ENCODE measurements around the gene TFCP2L1. TPM values are rescaled to one million over a fixed set of nuclear protein-coding genes. Genes with fewer than 3 reads are reported as not detected.
"Not testable (repeated sequence)": the region's sequence is repeated elsewhere in the genome, so short reads cannot be mapped to it uniquely, and the experiment has no call there.

The TFCP2L1 gene
- total and polyA plus RNA-seq, 7 experiments from 2014 or later = 0.19 to 0.24 TPM; not detected in 5

- intact Hi-C loops (cut with micrococcal nuclease) = no loop called here
- Mint-ChIP-seq H3K4me1 (no peaks in the 10 kb centered on the region), H3K27me3 (peaks cover 0 to 19% (median 4%) of the 10 kb centered on the region in 5 donors), H3K27ac (no peak overlapping the region), H3K4me3 (no peak overlapping the region), H3K9me3 (peaks cover 0 to 5% (median 0%) of the 10 kb centered on the region in 11 donors), H3K36me3 (peaks cover 0 to 3% (median 0%) of the 10 kb centered on the region in 5 donors)
- no peak overlapping the region for H3K27ac ChIP-seq (ENCODE audit: low read depth, low read length)
- H3K9me3 ChIP-seq (ENCODE audit: control insufficient read depth in 2 of 3, low read length in 3 of 3) = no peaks in the 10 kb centered on the region
- H3K4me1 ChIP-seq (ENCODE audit: control insufficient read depth in 2 of 2, insufficient read depth in 2 of 2, low read length in 2 of 2) = no peaks in the 10 kb centered on the region
- POLR2A ChIA-PET = no interaction called here
- ATAC-seq = no peak
- no peaks in the 10 kb centered on the region for H3K27me3 ChIP-seq (ENCODE audit: control insufficient read depth in 2 of 2, insufficient read depth in 2 of 2, low read length in 2 of 2)
- no peaks in the 10 kb centered on the region for H3K36me3 ChIP-seq (ENCODE audit: control insufficient read depth in 2 of 3, insufficient read depth in 3 of 3, low read length in 3 of 3)
- CTCF ChIA-PET = no interaction called here
- DNase-seq = no peak
- no peak overlapping the region for H3K4me3 ChIP-seq (ENCODE audit: low read length)
These were observed 41.6 kb upstream of the TFCP2L1 start for GRCh38 chr2:121326628-121327027.

- no peak for ATAC-seq
- ChIA-PET CTCF (no interaction called here), POLR2A (no interaction called here)
- no peak overlapping the region for H3K4me3 ChIP-seq (ENCODE audit: low read length)
- H3K4me3 Mint-ChIP-seq = no peak overlapping the region
- H3K27me3 ChIP-seq (ENCODE audit: control insufficient read depth in 2 of 2, insufficient read depth in 2 of 2, low read length in 2 of 2) = no peaks in the 10 kb centered on the region
- no peaks in the 10 kb centered on the region for H3K4me1 ChIP-seq (ENCODE audit: control insufficient read depth in 2 of 2, insufficient read depth in 2 of 2, low read length in 2 of 2)
- no peaks in the 10 kb centered on the region for H3K9me3 ChIP-seq (ENCODE audit: control insufficient read depth in 2 of 3, low read length in 3 of 3)
- H3K27me3 Mint-ChIP-seq = peaks cover 0 to 20% (median 4%) of the 10 kb centered on the region in 5 donors
- intact Hi-C loops (cut with micrococcal nuclease) = no loop called here
- no peak for DNase-seq
- H3K27ac ChIP-seq (ENCODE audit: low read depth, low read length) = no peak overlapping the region
- H3K36me3 Mint-ChIP-seq = peaks cover 0 to 3% (median 0%) of the 10 kb centered on the region in 5 donors
- no peaks in the 10 kb centered on the region for H3K4me1 Mint-ChIP-seq
- no peak overlapping the region for H3K27ac Mint-ChIP-seq
- no peaks in the 10 kb centered on the region for H3K36me3 ChIP-seq (ENCODE audit: control insufficient read depth in 2 of 3, insufficient read depth in 3 of 3, low read length in 3 of 3)
- peaks cover 0 to 5% (median 0%) of the 10 kb centered on the region in 11 donors for H3K9me3 Mint-ChIP-seq
These were observed 39.6 kb upstream of the TFCP2L1 start for GRCh38 chr2:121324601-121325000.

DNA sequence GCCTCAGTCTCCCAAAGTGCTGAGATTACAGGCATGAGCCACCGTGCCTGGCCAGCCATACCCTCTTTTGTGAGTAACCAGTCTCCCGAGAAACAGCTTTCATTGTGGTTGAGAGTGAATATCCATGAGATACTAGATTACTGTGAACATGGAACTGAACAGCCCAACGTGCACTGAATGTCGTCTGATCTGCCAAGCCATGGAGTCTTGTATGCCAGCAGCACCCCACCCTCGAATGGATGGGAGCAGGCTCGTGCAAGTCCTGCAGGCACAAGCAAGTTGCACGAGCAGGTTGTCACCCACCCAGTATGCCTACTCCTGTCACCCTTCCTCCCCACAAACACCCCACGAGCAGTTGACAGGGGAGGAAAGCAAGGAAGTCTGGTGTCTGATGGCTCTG lies 36.5 kb upstream of the TFCP2L1 start:
- no peaks in the 10 kb centered on the region for H3K4me1 Mint-ChIP-seq
- H3K36me3 Mint-ChIP-seq = peaks cover 0 to 3% (median 0%) of the 10 kb centered on the region in 5 donors
- H3K9me3 Mint-ChIP-seq = peaks cover 0 to 5% (median 0%) of the 10 kb centered on the region in 11 donors
- no peak overlapping the region for H3K4me3 ChIP-seq (ENCODE audit: low read length)
- intact Hi-C loops (cut with micrococcal nuclease) = no loop called here
- H3K4me1 ChIP-seq (ENCODE audit: control insufficient read depth in 2 of 2, insufficient read depth in 2 of 2, low read length in 2 of 2) = no peaks in the 10 kb centered on the region
- CTCF ChIA-PET = no interaction called here
- H3K9me3 ChIP-seq (ENCODE audit: control insufficient read depth in 2 of 3, low read length in 3 of 3) = no peaks in the 10 kb centered on the region
- no peaks in the 10 kb centered on the region for H3K36me3 ChIP-seq (ENCODE audit: control insufficient read depth in 2 of 3, insufficient read depth in 3 of 3, low read length in 3 of 3)
- no peak overlapping the region for H3K27ac Mint-ChIP-seq
- POLR2A ChIA-PET = no interaction called here
- H3K4me3 Mint-ChIP-seq = no peak overlapping the region
- no peak for DNase-seq
- H3K27me3 Mint-ChIP-seq = peaks cover 0 to 17% (median 4%) of the 10 kb centered on the region in 5 donors
- no peak overlapping the region for H3K27ac ChIP-seq (ENCODE audit: low read depth, low read length)
- H3K27me3 ChIP-seq (ENCODE audit: control insufficient read depth in 2 of 2, insufficient read depth in 2 of 2, low read length in 2 of 2) = no peaks in the 10 kb centered on the region
- ATAC-seq = no peak

GRCh38 chr2:121319941-121320340 lies 34.9 kb upstream of the TFCP2L1 start:
- Mint-ChIP-seq H3K27ac (no peak overlapping the region), H3K4me3 (no peak overlapping the region), H3K36me3 (no peaks in the 10 kb centered on the region), H3K27me3 (peaks cover 0 to 13% (median 0%) of the 10 kb centered on the region in 5 donors), H3K9me3 (no peaks in the 10 kb centered on the region), H3K4me1 (no peaks in the 10 kb centered on the region)
- no peaks in the 10 kb centered on the region for H3K9me3 ChIP-seq (ENCODE audit: control insufficient read depth in 2 of 3, low read length in 3 of 3)
- DNase-seq (no peak), ATAC-seq (no peak)
- POLR2A ChIA-PET = no interaction called here
- no peak overlapping the region for H3K4me3 ChIP-seq (ENCODE audit: low read length)
- no peaks in the 10 kb centered on the region for H3K27me3 ChIP-seq (ENCODE audit: control insufficient read depth in 2 of 2, insufficient read depth in 2 of 2, low read length in 2 of 2)
- intact Hi-C loops (cut with micrococcal nuclease) = no loop called here
- no peak overlapping the region for H3K27ac ChIP-seq (ENCODE audit: low read depth, low read length)
- no peaks in the 10 kb centered on the region for H3K4me1 ChIP-seq (ENCODE audit: control insufficient read depth in 2 of 2, insufficient read depth in 2 of 2, low read length in 2 of 2)
- H3K36me3 ChIP-seq (ENCODE audit: control insufficient read depth in 2 of 3, insufficient read depth in 3 of 3, low read length in 3 of 3) = no peaks in the 10 kb centered on the region
- CTCF ChIA-PET = no interaction called here

- no peak for ATAC-seq
- Mint-ChIP-seq H3K27ac (no peak overlapping the region), H3K4me3 (no peak overlapping the region), H3K9me3 (no peaks in the 10 kb centered on the region), H3K4me1 (no peaks in the 10 kb centered on the region), H3K27me3 (peaks cover 0 to 10% (median 0%) of the 10 kb centered on the region in 5 donors), H3K36me3 (no peaks in the 10 kb centered on the region)
- intact Hi-C loops (cut with micrococcal nuclease) = no loop called here
- Histone ChIP-seq H3K4me1 (ENCODE audit: control insufficient read depth in 2 of 2, insufficient read depth in 2 of 2, low read length in 2 of 2) (no peaks in the 10 kb centered on the region), H3K9me3 (ENCODE audit: control insufficient read depth in 2 of 3, low read length in 3 of 3) (no peaks in the 10 kb centered on the region), H3K27me3 (ENCODE audit: control insufficient read depth in 2 of 2, insufficient read depth in 2 of 2, low read length in 2 of 2) (no peaks in the 10 kb centered on the region), H3K4me3 (ENCODE audit: low read length) (no peak overlapping the region), H3K36me3 (ENCODE audit: control insufficient read depth in 2 of 3, insufficient read depth in 3 of 3, low read length in 3 of 3) (no peaks in the 10 kb centered on the region), H3K27ac (ENCODE audit: low read depth, low read length) (no peak overlapping the region)
- ChIA-PET POLR2A (no interaction called here), CTCF (no interaction called here)
- DNase-seq = no peak
These were observed 32.0 kb upstream of the TFCP2L1 start for GRCh38 chr2:121316986-121317385.

GRCh38 chr2:121313701-121314100 lies 28.7 kb upstream of the TFCP2L1 start:
- H3K4me1 Mint-ChIP-seq = not testable (repeated sequence)

DNA sequence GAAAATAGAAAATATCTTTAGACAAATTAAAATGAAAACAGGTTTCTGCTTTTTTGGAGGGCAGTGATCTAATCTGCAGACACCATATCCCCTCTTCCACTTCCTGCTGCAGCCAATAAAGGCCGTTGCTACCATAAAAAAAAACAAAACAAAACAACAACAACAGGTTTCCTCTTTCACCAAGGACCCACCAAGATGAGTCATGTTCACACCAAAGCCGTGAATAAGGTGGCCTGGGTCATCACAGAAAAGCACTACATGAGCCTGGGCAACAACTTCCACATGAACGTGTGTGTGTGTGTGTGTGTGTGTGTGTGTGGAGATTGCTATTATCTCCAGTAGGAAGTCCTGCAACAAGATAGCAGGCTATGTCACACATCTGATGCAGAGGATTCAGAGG lies 24.8 kb upstream of the TFCP2L1 start:
- no peaks in the 10 kb centered on the region for H3K36me3 ChIP-seq (ENCODE audit: control insufficient read depth in 2 of 3, insufficient read depth in 3 of 3, low read length in 3 of 3)
- H3K4me1 ChIP-seq (ENCODE audit: control insufficient read depth in 2 of 2, insufficient read depth in 2 of 2, low read length in 2 of 2) = no peaks in the 10 kb centered on the region
- peaks cover 0 to 7% (median 0%) of the 10 kb centered on the region in 11 donors for H3K9me3 Mint-ChIP-seq
- no peaks in the 10 kb centered on the region for H3K27me3 ChIP-seq (ENCODE audit: control insufficient read depth in 2 of 2, insufficient read depth in 2 of 2, low read length in 2 of 2)
- H3K4me3 ChIP-seq (ENCODE audit: low read length) = no peak overlapping the region
- peaks cover 37 to 59% (median 40%) of the 10 kb centered on the region in 5 donors for H3K27me3 Mint-ChIP-seq
- no peaks in the 10 kb centered on the region for H3K36me3 Mint-ChIP-seq
- ATAC-seq (peak; percentile 92), DNase-seq (no peak)
- peaks cover 0 to 8% (median 0%) of the 10 kb centered on the region in 7 donors for H3K4me1 Mint-ChIP-seq
- no peaks in the 10 kb centered on the region for H3K9me3 ChIP-seq (ENCODE audit: control insufficient read depth in 2 of 3, low read length in 3 of 3)
- H3K27ac ChIP-seq (ENCODE audit: low read depth, low read length) = no peak overlapping the region
- peak overlapping the region in 1 of 9 donors; percentile 45 for H3K27ac Mint-ChIP-seq
- POLR2A ChIA-PET = no interaction called here
- intact Hi-C loops (cut with micrococcal nuclease) = no loop called here
- CTCF ChIA-PET = no interaction called here
- H3K4me3 Mint-ChIP-seq = no peak overlapping the region

More at GRCh38 chr2:121313701-121314100, 28.7 kb upstream of the TFCP2L1 start:
- H3K9me3 ChIP-seq (ENCODE audit: control insufficient read depth in 2 of 3, low read length in 3 of 3); H3K9me3 Mint-ChIP-seq; H3K4me3 Mint-ChIP-seq; POLR2A ChIA-PET; H3K27ac Mint-ChIP-seq; ATAC-seq; CTCF ChIA-PET; H3K36me3 Mint-ChIP-seq; H3K27me3 ChIP-seq (ENCODE audit: control insufficient read depth in 2 of 2, insufficient read depth in 2 of 2, low read length in 2 of 2); H3K36me3 ChIP-seq (ENCODE audit: control insufficient read depth in 2 of 3, insufficient read depth in 3 of 3, low read length in 3 of 3); H3K27ac ChIP-seq (ENCODE audit: low read depth, low read length); H3K4me3 ChIP-seq (ENCODE audit: low read length); intact Hi-C loops (cut with micrococcal nuclease); DNase-seq; H3K4me1 ChIP-seq (ENCODE audit: control insufficient read depth in 2 of 2, insufficient read depth in 2 of 2, low read length in 2 of 2): not testable (repeated sequence)
- H3K27me3 Mint-ChIP-seq = peaks cover 10 to 37% (median 13%) of the 10 kb centered on the region in 5 donors
